CD14-positive monocyte (primary cell): ENCODE results near the gene SCN5A. TPM values are rescaled to one million over a fixed set of nuclear protein-coding genes. Genes with fewer than 3 reads are reported as not detected.

Experiments used
- DNase-seq, 3 donors: peaks; one replicate each; pipeline ENCODE4 v3.0.0-alpha.2; 2011 to 2022
- H2AFZ ChIP-seq: 2 replicates; pipeline ENCODE4 v1.6.0; 2012; ENCODE audit warnings: mild to moderate bottlenecking, low read depth, low read length, inconsistent platforms; ENCODE audit not compliant: insufficient read depth, poor library complexity, severe bottlenecking
- H3K27ac ChIP-seq, 2 donors: 1 replicate in 1 of 2; 2 replicates in 1 of 2; pipeline ENCODE4 v1.5.1; 2012 to 2013; ENCODE audit warnings: low read length in 2 of 2, control low read depth in 1 of 2, inconsistent platforms in 1 of 2, low read depth in 1 of 2, mild to moderate bottlenecking in 1 of 2
- H3K27me3 ChIP-seq, 2 donors: one replicate each; pipeline versions ENCODE4 v1.6.0 to v1.6.1; 2011 to 2013; ENCODE audit warnings: low read length in 2 of 2; ENCODE audit not compliant: control insufficient read depth in 2 of 2, insufficient read depth in 2 of 2
- H3K36me3 ChIP-seq, 2 donors: replicated peaks in 1 of 2; 1 replicate in 1 of 2; 2 replicates in 1 of 2; pipeline versions ENCODE4 v1.5.1 to v1.6.1; 2012 to 2013; ENCODE audit warnings: low read length in 2 of 2, control low read depth in 1 of 2, inconsistent platforms in 1 of 2, mild to moderate bottlenecking in 1 of 2; ENCODE audit not compliant: insufficient read depth in 2 of 2, control insufficient read depth in 1 of 2
- H3K4me1 ChIP-seq, 2 donors: 1 replicate in 1 of 2; 2 replicates in 1 of 2; pipeline versions ENCODE4 v1.5.1 to v1.6.1; 2012 to 2013; ENCODE audit warnings: low read length in 2 of 2, control low read depth in 1 of 2, inconsistent platforms in 1 of 2, mild to moderate bottlenecking in 1 of 2, moderate library complexity in 1 of 2; ENCODE audit not compliant: insufficient read depth in 2 of 2, control insufficient read depth in 1 of 2
- H3K4me2 ChIP-seq: replicated peaks from 2 replicates; pipeline ENCODE3; 2012; ENCODE audit warnings: low read length, moderate library complexity, mild to moderate bottlenecking; ENCODE audit not compliant: poor library complexity, severe bottlenecking; ENCODE audit errors: extremely low read depth
- H3K4me3 ChIP-seq, 3 experiments: fragments of 200-600 bp in 1 of 3; sonication (generic) in 1 of 3; replicated peaks in 1 of 3; 1 replicate in 2 of 3; 2 replicates in 1 of 3; pipeline ENCODE4 v1.5.1; 2011 to 2013; ENCODE audit warnings: low read length in 3 of 3, mild to moderate bottlenecking in 3 of 3, control low read depth in 2 of 3, low read depth in 2 of 3, inconsistent platforms in 1 of 3, moderate library complexity in 1 of 3
- H3K79me2 ChIP-seq: 2 replicates; pipeline ENCODE4 v1.6.0; 2012; ENCODE audit warnings: mild to moderate bottlenecking, control low read depth, inconsistent platforms, low read length, moderate library complexity; ENCODE audit not compliant: insufficient read depth
- H3K9ac ChIP-seq: 2 replicates; pipeline ENCODE4 v1.6.0; 2017; ENCODE audit warnings: low read length, mild to moderate bottlenecking; ENCODE audit not compliant: insufficient read depth, poor library complexity, severe bottlenecking
- H3K9me3 ChIP-seq, 2 donors: replicated peaks in 1 of 2; 1 replicate in 1 of 2; 2 replicates in 1 of 2; pipeline versions ENCODE4 v1.5.1 to v1.6.1; 2012 to 2013; ENCODE audit warnings: low read length in 2 of 2, control low read depth in 1 of 2; ENCODE audit not compliant: control insufficient read depth in 1 of 2, insufficient read depth in 1 of 2
- H4K20me1 ChIP-seq: 2 replicates; pipeline ENCODE4 v1.6.0; 2012; ENCODE audit warnings: mild to moderate bottlenecking, low read length, control low read depth, moderate library complexity; ENCODE audit not compliant: insufficient read depth
- H3K27ac Mint-ChIP-seq, 7 donors: one replicate each; pipeline ENCODE4 v1.8.0; 2020; ENCODE audit warnings: mild to moderate bottlenecking in 7 of 7, mixed read lengths in 7 of 7, moderate library complexity in 6 of 7, inconsistent platforms in 2 of 7
- H3K27me3 Mint-ChIP-seq, 3 donors: one replicate each; pipeline ENCODE4 v1.8.0; 2021 to 2022; ENCODE audit warnings: low read depth in 3 of 3, mild to moderate bottlenecking in 3 of 3, mixed read lengths in 3 of 3, moderate library complexity in 3 of 3, inconsistent platforms in 1 of 3
- H3K36me3 Mint-ChIP-seq, 2 donors: one replicate each; pipeline ENCODE4 v1.8.0; 2020; ENCODE audit warnings: mixed read lengths in 2 of 2, inconsistent platforms in 1 of 2, mild to moderate bottlenecking in 1 of 2
- H3K4me1 Mint-ChIP-seq: one replicate; pipeline ENCODE4 v1.8.0; 2020; ENCODE audit warnings: mild to moderate bottlenecking, mixed read lengths
- H3K4me3 Mint-ChIP-seq, 2 donors: one replicate each; pipeline ENCODE4 v1.8.0; 2020; ENCODE audit warnings: mild to moderate bottlenecking in 2 of 2, mixed read lengths in 2 of 2, moderate library complexity in 1 of 2
- H3K9me3 Mint-ChIP-seq, 7 donors: one replicate each; pipeline ENCODE4 v1.8.0; 2020 to 2022; ENCODE audit warnings: mixed read lengths in 7 of 7, mild to moderate bottlenecking in 6 of 7, moderate library complexity in 6 of 7, inconsistent platforms in 2 of 7
- WGBS: methylation state at CpG from one replicate; pipeline ENCODE4 v1.1.5; 2013; ENCODE audit warnings: missing lambda C conversion rate; ENCODE audit not compliant: insufficient coverage; 5-methylcytosine and 5-hydroxymethylcytosine counted together
- intact Hi-C, 2 donors: fragments of 100-400 bp; cut with micrococcal nuclease; formaldehyde crosslinking; loops; one replicate each; pipeline versions ENCODE4 v1.15.0 to v1.15.1; 2023
- polyA plus RNA-seq, 3 donors: library from polyadenylated mRNA; depleted of rRNA in 1 of 3; unstranded in 2 of 3; stranded (reverse) in 1 of 3; fragments of 300-500 nt in 2 of 3; fragments of >200 nt in 1 of 3; fragmentation: Illumina TruSeq in 2 of 3; gene quantifications; 1 replicate in 2 of 3; 2 replicates in 1 of 3; pipeline ENCODE4 v1.2.3, GENCODE V29; 2012 to 2021
- TF ChIP-seq, protein P1 (sequence below): fragments of 200-600 bp; IDR thresholded peaks from one replicate; pipeline ENCODE4 v1.8.0; 2022; ENCODE audit warnings: antibody characterized with exemption, mild to moderate bottlenecking

Gene SCN5A
- polyA plus RNA-seq, 3 donors, result not detected

DNA sequence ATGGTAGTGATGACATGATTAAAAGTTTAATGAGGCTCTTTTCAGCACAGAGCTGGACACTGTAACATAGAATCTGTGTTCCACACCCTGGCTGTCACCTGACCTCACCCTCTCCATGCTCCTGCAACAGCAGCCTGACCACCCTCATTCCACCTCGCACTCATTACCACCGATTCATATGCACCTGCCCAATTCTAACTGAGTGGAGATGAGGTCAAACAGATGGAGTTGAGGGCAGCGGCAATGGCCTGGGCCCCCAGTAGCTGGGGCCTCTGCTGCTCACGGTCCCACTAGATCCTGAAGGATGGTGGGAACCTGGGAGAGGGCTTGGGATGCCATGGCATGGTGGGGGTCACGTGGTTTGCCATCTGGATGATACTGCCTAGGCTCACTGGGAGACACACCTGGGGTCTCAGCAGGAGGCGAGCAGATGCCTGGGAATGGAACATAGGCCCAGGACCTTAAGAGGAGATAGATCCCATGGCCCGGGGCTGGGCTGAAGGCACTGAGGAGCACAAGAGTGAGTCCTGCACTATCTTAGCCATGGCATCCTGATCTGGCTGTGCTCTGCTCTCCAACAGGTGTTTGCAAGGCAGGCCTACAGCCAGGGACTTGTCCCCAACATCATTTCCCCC is 1.3 kb downstream of the SCN5A start:
- Histone ChIP-seq H3K27ac (no peak overlapping the region), H3K79me2 (no peaks in the 10 kb centered on the region), H2AFZ (no peak overlapping the region), H3K4me3 (no peak overlapping the region), H3K36me3 (no peaks in the 10 kb centered on the region), H3K9ac (no peak overlapping the region), H3K4me2 (no peak overlapping the region), H3K4me1 (peaks cover 9 to 11% of the 10 kb centered on the region in 2 donors), H4K20me1 (no peaks in the 10 kb centered on the region), H3K27me3 (peaks cover 19 to 48% of the 10 kb centered on the region in 2 donors), H3K9me3 (peaks cover 0 to 14% of the 10 kb centered on the region in 2 donors)
- Mint-ChIP-seq H3K4me3 (no peak overlapping the region), H3K4me1 (peaks cover 8% of the 10 kb centered on the region), H3K9me3 (peaks cover 0 to 6% (median 2%) of the 10 kb centered on the region in 7 donors), H3K36me3 (peaks cover 0 to 2% of the 10 kb centered on the region in 2 donors), H3K27me3 (peaks cover 6 to 14% (median 10%) of the 10 kb centered on the region in 3 donors), H3K27ac (no peak overlapping the region)
- no peak for DNase-seq
- 93% methylated on average over 4 of the region's 7 CpGs for WGBS
- intact Hi-C loops, result no loop called here
- TF ChIP-seq, protein P1, sequence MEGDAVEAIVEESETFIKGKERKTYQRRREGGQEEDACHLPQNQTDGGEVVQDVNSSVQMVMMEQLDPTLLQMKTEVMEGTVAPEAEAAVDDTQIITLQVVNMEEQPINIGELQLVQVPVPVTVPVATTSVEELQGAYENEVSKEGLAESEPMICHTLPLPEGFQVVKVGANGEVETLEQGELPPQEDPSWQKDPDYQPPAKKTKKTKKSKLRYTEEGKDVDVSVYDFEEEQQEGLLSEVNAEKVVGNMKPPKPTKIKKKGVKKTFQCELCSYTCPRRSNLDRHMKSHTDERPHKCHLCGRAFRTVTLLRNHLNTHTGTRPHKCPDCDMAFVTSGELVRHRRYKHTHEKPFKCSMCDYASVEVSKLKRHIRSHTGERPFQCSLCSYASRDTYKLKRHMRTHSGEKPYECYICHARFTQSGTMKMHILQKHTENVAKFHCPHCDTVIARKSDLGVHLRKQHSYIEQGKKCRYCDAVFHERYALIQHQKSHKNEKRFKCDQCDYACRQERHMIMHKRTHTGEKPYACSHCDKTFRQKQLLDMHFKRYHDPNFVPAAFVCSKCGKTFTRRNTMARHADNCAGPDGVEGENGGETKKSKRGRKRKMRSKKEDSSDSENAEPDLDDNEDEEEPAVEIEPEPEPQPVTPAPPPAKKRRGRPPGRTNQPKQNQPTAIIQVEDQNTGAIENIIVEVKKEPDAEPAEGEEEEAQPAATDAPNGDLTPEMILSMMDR, result no peak

DNA sequence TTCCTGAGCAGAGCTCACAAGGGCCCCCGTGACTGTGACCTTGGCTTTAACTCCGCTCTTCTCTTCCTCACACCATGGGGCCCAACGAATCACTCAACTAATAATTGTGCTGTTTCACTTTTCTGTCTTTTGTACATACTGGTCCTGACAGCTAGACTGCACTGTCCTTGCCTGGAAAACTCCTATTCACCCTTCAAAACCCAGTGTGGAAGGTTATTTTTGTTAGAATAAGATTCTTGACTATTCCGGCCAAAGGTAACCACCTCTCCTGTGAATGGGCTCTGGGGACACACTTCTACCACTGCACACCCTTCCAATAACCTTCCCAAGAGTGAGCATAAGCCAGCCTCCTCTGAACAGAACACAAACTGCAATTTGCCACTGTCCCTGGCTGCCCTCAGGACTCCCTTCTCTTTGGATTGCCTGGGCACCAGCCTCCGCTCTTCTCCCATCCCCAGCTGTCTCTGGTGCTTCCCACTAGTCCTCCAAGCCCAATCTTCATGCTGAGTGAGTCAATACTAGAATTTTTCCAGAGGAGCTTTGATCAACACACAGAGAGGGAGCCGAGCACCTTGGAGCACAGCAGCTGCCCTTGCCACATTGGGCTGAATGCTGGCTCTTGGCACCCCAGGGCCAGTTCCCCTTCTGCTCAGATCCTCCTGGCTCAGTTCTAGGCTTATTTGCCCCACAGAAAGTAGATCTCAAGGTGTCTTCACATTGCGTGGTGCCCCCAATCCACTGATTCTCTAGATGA is 2.1 kb downstream of the SCN5A start:
- H3K4me1 Mint-ChIP-seq, result peaks cover 8% of the 10 kb centered on the region
- H3K27me3 Mint-ChIP-seq, result peaks cover 5 to 14% (median 6%) of the 10 kb centered on the region in 3 donors
- peaks cover 0 to 6% (median 0%) of the 10 kb centered on the region in 7 donors for H3K9me3 Mint-ChIP-seq
- peaks cover 0 to 2% of the 10 kb centered on the region in 2 donors for H3K36me3 Mint-ChIP-seq
- H3K9me3 ChIP-seq, result peaks cover 0 to 14% of the 10 kb centered on the region in 2 donors
- H3K27ac Mint-ChIP-seq, result no peak overlapping the region
- H3K4me2 ChIP-seq, result no peak overlapping the region
- no peak overlapping the region for H3K9ac ChIP-seq
- TF ChIP-seq, protein P1, result no peak
- H3K27ac ChIP-seq, result no peak overlapping the region
- no peak for DNase-seq
- H3K79me2 ChIP-seq, result no peaks in the 10 kb centered on the region
- no peaks in the 10 kb centered on the region for H4K20me1 ChIP-seq
- no peak overlapping the region for H3K4me3 ChIP-seq
- peaks cover 19 to 48% of the 10 kb centered on the region in 2 donors for H3K27me3 ChIP-seq
- H2AFZ ChIP-seq, result no peak overlapping the region
- 86% methylated on average over 5 of the region's 7 CpGs for WGBS
- peaks cover 9 to 11% of the 10 kb centered on the region in 2 donors for H3K4me1 ChIP-seq
- intact Hi-C loops, result no loop called here
- H3K36me3 ChIP-seq, result no peaks in the 10 kb centered on the region
- no peak overlapping the region for H3K4me3 Mint-ChIP-seq
